Fibroblast of upper back skin (primary cell): ENCODE data around the gene WDR38.

Source experiments
- DNase-seq: peaks from one replicate; pipeline ENCODE4 v3.0.0-alpha.2; 2013

The WDR38 gene

DNA sequence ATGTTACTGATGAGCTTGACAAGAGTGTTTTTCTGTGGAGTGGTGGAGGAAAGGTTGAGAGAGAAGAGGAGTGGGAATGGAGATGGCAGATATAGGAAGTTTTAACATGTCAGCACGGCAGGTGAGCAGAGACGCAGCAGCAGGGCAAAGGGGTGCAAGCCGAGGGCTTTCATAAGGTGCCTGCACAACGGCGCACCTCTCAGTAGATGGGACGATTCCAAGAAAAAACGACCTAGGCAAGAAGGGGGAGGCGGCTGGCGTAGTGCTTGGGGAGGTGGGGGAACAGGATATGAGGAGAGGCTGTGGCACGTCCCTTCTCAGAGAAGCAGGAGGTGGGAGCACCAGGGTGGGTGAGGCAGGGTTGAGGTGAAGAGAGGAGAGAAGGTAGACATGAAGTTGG is 33.2 kb downstream of the WDR38 start:
- DNase-seq: no peak

DNA sequence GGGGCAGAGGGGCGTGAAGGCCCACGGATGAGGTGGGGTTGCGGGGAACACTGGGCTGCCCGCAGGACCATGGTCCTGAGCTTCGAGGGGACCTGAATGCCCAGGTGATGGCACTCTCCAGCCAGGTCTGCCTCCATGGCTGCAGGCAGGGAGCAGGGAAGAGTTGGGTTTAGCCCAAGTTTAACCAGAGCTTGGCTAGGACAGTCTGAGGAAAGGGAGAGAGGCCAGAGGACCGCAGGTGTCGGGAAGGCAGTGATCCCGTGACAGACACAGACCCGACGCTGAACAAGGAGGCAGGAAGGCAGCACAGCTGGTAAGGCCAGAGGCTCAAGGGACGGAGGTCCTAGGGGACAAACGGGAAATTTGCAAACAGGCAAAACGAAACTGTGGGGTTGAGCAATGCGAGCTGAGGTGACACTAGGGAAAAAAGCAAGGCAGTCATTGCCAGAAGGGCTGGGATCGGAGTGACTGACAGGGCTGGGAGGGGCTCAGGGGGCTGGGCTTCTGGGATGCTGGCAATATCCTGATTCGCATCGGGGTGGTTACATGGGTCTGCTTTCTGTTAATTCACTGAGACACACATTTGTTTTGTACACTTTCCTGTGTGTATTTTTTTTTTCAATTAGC is 33.7 kb downstream of the WDR38 start:
- no peak for DNase-seq

DNA sequence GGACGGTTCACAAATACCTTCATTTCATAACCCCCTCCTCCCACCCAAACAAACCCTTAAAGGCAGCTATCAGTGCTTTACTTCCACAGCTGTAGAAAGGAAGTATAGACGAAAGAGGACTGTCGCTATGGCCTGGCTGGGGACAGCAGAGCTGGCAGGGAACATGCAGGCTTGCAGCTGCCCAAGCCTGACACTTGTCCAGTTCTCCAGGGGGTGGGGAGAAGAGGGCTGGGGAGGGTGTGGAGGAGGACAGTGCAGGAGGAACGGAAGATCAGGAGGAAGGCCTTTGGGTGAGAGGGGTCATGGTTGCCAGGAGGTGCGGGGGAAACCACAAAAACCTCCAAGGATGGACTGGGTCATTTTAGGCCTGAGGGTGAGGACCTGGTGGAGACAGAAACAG is 34.6 kb downstream of the WDR38 start:
- no peak for DNase-seq

DNA sequence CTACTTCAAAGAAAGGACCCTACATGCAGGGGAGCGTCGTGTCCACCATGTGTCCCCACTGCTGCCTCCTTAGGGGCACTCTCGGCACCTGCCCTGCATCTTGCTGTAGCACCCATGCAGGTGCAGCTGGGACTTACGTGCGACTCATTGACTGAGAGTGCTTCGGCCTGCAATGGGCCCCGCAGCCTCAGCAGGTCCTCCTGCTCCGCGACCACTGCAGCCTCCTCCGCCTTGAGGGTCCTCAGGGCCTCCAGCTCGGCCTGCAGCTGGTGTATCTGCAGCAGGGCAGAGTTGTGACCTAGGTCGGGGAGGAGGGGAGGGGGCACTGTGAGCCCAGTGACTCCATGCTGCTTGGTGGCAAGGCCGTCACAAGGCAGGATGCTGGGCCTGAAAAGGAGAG is 35.7 kb downstream of the WDR38 start:
- DNase-seq: no peak

DNA sequence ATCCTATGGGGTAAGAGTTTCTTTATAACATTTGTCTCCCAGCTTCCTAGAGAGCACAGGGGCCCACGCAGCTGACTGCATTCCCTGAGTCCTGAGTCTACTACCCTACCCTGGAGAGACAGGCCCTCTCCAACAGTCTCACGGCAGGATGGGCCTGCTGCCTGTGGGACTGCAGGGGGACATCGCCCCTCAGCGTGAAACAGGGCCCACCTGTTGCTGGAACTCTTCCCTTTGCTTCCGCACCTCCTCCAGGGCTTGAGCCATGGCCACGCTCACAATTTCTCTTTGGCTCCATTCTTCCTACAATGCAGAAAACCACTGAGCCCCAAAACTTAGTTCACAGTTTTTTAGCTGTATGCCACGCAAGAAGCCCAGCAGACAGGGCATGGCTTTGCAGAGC is 36.9 kb downstream of the WDR38 start:
- DNase-seq: no peak

DNA sequence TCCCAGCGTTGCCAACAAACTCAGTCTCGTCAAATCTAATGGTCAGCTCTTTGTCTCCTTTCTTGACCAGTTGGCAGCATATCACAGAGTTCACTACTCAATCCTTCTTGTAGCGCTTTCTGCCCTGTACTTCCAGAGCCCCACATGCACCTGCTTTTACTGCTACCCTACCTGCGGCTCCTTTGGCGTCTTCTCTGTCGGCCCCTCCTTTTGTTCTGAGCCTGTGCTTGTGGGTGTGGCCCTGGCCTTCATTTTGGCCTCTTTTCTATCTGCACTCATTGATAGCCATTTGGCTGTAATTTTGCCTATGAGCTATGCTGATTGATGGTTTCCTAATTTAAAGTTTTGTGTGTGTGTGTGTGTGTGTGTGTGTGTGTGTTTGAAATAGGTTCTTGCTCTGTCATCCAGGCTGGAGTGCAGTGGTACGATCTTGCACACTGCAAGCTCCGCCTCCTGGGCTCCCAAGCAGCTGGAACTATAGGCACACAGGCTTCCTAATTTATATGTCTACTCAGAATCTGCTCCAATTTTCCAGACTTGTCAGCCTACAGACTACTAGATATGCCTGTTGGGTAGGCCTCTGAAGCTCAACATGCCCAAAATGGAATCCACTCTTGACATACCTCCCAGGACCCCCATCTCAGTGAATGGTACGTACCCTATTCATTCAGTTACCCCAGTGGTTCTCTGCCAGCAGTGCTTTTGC is 40.9 kb downstream of the WDR38 start:
- no peak for DNase-seq

DNA sequence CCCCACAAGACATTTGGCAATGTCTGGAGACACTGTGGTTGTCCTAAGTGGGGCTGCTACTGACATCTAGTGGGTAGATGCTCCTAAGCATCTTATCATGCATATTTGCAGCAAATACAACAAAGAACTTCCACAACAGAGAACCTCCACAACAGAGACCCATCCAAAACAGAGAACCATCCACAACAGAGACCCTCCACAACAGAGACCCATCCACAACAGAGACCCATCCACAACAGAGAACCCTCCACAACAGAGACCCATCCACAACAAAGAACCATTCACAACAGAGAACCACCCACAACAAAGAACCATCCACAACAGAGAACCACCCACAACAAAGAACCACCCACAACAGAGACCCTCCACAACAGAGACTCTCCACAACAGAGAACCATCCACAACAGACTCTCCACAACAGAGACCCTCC is 41.5 kb downstream of the WDR38 start:
- DNase-seq: peak; percentile 41

DNA sequence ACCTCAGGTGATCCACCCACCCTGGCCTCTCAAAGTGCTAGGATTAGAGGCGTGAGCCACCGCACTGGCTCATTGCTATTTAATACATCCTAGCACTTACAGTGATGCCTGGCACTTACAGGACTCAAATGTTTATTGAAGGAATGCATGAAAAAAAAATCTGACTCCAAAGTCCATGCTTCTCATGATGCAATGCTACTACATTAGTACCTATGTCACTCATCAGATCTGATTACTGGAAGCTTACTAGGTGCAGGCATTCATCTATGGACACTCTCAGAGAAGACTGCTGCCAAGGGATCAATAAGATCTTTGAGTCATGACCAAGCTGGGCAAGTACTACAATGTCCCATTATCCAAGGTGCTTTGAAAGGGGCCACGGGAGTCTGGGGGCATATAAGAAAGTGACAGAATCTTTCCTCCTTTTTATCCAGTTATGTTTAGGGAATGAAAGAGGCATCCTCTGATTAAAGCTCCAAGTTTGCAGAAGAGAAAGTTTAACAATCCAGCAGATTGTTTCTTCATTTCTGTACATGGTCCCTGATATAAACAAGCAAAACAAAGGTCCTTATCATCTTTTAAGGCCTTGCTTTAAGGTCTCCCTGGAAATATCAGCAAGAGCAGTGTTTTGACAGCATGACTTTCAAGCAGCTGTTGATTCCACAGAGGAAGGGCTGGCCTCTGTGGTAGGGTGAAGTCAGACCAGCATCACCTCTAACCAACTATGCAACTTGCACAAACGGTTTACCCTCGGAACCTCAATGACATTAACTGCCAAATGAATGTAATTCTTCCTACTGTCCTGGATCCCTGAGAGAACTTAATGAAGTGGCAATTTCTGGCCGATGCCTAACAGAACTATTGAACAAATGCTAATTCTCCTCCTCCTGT is 44.6 kb downstream of the WDR38 start:
- DNase-seq: no peak

DNA sequence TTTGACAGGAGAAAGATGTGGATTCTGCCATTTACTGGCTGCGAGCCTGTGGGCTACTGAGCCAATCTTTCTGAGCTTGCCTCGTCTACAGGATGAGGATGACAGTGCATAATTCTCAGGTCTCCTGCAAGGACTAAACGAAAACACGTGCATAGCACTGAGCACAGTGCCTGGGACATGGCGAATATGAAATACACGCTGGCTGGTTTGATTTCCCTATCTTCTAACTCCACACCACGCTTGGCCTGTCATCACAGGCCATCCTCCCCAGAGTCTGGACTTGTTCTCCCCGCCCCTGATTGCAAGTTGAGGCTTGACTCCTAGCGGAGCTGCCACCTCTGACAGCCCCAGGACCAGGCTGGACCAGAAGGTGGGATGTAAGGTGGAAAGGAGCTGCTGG is 46.6 kb downstream of the WDR38 start:
- DNase-seq: no peak

DNA sequence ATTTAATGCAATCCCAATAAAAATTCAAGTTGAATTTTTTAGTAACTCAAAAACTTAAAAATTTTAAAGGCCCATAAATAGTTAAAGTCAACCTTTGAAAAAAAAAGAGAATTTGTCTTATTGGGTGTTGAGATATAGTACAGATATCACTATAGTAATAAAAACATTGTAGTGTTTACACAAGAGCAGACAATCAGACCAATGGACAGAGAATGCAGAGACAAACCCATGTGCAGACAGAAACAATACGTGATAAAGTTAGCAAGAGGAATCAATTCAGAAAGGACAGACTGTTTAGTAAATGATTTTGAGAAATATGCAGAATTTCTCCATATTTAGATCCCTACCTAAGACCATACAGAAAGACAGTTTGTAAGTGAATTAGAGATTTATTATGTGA is 53.7 kb downstream of the WDR38 start:
- DNase-seq: no peak
